ENCODE results near the gene PNMA8B.

- TF ChIP-seq, protein P1, sequence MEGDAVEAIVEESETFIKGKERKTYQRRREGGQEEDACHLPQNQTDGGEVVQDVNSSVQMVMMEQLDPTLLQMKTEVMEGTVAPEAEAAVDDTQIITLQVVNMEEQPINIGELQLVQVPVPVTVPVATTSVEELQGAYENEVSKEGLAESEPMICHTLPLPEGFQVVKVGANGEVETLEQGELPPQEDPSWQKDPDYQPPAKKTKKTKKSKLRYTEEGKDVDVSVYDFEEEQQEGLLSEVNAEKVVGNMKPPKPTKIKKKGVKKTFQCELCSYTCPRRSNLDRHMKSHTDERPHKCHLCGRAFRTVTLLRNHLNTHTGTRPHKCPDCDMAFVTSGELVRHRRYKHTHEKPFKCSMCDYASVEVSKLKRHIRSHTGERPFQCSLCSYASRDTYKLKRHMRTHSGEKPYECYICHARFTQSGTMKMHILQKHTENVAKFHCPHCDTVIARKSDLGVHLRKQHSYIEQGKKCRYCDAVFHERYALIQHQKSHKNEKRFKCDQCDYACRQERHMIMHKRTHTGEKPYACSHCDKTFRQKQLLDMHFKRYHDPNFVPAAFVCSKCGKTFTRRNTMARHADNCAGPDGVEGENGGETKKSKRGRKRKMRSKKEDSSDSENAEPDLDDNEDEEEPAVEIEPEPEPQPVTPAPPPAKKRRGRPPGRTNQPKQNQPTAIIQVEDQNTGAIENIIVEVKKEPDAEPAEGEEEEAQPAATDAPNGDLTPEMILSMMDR (IDR thresholded peaks at IDR 0.05), result no peak
- TF ChIP-seq EZH2 (IDR thresholded peaks at IDR 0.05), result no peak
Observed at GRCh38 chr19:46533078-46533620, 37.5 kb upstream of the PNMA8B start.
